ENCODE results near the gene PPP1R14B. TPM values are rescaled to one million over a fixed set of nuclear protein-coding genes. Genes with fewer than 3 reads are reported as not detected.

PPP1R14B gene
- total RNA-seq, 1 donor from 2014 or later: 286 TPM

- DNase-seq (ENCODE audit: low read depth, low spot score): peak; percentile 85
- no peaks in the 10 kb centered on the region for H3K36me3 Mint-ChIP-seq (ENCODE audit: low read depth)
- peak within 1 kb of the TSS; percentile 27 for H3K27ac Mint-ChIP-seq (ENCODE audit: unreplicated experiment)
- H3K9me3 Mint-ChIP-seq: no peaks in the 10 kb centered on the region
- TF ChIP-seq CTCF (conservative IDR thresholded peaks at IDR 0.05): no peak
- H3K4me1 Mint-ChIP-seq: peaks cover 15% of the 10 kb centered on the region
- peaks cover 12% of the 10 kb centered on the region for H3K27me3 Mint-ChIP-seq (ENCODE audit: low read depth)
- peak within 1 kb of the TSS; percentile 92 for H3K4me3 Mint-ChIP-seq
Measured at GRCh38 chr11:64284048-64284961, 37.6 kb upstream of the PPP1R14B start, which contains the start of gene BAD. Gene BAD (minus strand): TSS chr11:64284665. CDS start chr11:64284368, 297 bp downstream.

GRCh38 chr11:64283092-64283491 is 36.3 kb upstream of the PPP1R14B start:
- H3K4me3 Mint-ChIP-seq: peak overlapping the region; percentile 81
- H3K27ac Mint-ChIP-seq (ENCODE audit: unreplicated experiment): no peak overlapping the region
- peaks cover 15% of the 10 kb centered on the region for H3K4me1 Mint-ChIP-seq
- no peak for DNase-seq (ENCODE audit: low read depth, low spot score)
- peaks cover 6% of the 10 kb centered on the region for H3K27me3 Mint-ChIP-seq (ENCODE audit: low read depth)
- no peaks in the 10 kb centered on the region for H3K36me3 Mint-ChIP-seq (ENCODE audit: low read depth)
- H3K9me3 Mint-ChIP-seq: no peaks in the 10 kb centered on the region
- no peak for TF ChIP-seq CTCF (conservative IDR thresholded peaks at IDR 0.05)

GRCh38 chr11:64281957-64282770 is 35.4 kb upstream of the PPP1R14B start:
- Mint-ChIP-seq H3K4me3 (peak overlapping the region; percentile 59), H3K27ac (ENCODE audit: unreplicated experiment) (peak overlapping the region; percentile 57), H3K9me3 (no peaks in the 10 kb centered on the region), H3K27me3 (ENCODE audit: low read depth) (peaks cover 6% of the 10 kb centered on the region), H3K36me3 (ENCODE audit: low read depth) (no peaks in the 10 kb centered on the region), H3K4me1 (peaks cover 15% of the 10 kb centered on the region)
- no peak for DNase-seq (ENCODE audit: low read depth, low spot score)
- no peak for TF ChIP-seq CTCF (conservative IDR thresholded peaks at IDR 0.05)

GRCh38 chr11:64278576-64279190 is 31.9 kb upstream of the PPP1R14B start:
- no peak overlapping the region for H3K4me3 Mint-ChIP-seq
- peaks cover 5% of the 10 kb centered on the region for H3K4me1 Mint-ChIP-seq
- no peak for DNase-seq (ENCODE audit: low read depth, low spot score)
- no peaks in the 10 kb centered on the region for H3K36me3 Mint-ChIP-seq (ENCODE audit: low read depth)
- H3K27ac Mint-ChIP-seq (ENCODE audit: unreplicated experiment): no peak overlapping the region
- no peak for TF ChIP-seq CTCF (conservative IDR thresholded peaks at IDR 0.05)
- H3K27me3 Mint-ChIP-seq (ENCODE audit: low read depth): no peaks in the 10 kb centered on the region
- no peaks in the 10 kb centered on the region for H3K9me3 Mint-ChIP-seq
